22Rv1 (cell line): ENCODE data around the gene IGF2BP2.
A peak's percentile ranks its signal among the peaks of the same experiment; 100 is the strongest.

ENCODE experiments used
- H3K27ac ChIP-seq: fragments of 450-650 bp; 2 replicates; pipeline ENCODE4 v1.5.1; 2017
- CTCF ChIP-seq: fragments of 450-650 bp; IDR thresholded peaks from 2 replicates; pipeline ENCODE4 v1.5.1; 2017; ENCODE audit warnings: mild to moderate bottlenecking
- ZFX ChIP-seq: fragments of 450-650 bp; IDR thresholded peaks from 2 replicates; pipeline ENCODE4 v1.6.1; 2017; ENCODE audit warnings: antibody characterized with exemption, borderline replicate concordance

The IGF2BP2 gene

GRCh38 chr3:185760550-185760949 lies 64.3 kb downstream of the IGF2BP2 start:
- H3K27ac ChIP-seq = no peak overlapping the region

DNA sequence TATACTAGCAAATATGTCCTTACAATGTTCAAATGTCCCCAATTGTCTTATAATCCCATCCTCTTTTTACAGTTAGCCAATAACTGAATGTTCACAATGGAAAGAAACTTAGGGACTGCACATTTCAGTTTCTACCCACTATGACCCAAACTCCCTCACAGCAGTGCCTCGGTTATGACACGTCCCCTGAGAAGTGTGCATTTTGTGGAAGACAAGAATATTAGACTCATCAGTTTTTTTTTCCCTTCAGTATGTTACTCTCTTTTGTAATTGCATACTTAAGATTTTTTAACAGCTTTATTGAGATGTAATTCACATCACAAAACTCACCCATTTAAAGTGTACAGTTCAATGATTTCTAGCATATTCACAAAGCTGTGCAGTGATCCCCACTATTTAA lies 64.8 kb downstream of the IGF2BP2 start:
- no peak for TF ChIP-seq ZFX
- no peak for TF ChIP-seq CTCF
- no peak overlapping the region for H3K27ac ChIP-seq

More at GRCh38 chr3:185760550-185760949, 64.3 kb downstream of the IGF2BP2 start:
- TF ChIP-seq ZFX (no peak), CTCF (no peak)

GRCh38 chr3:185759512-185759911 lies 65.3 kb downstream of the IGF2BP2 start:
- TF ChIP-seq CTCF = no peak
- TF ChIP-seq ZFX = no peak

GRCh38 chr3:185758912-185759311 lies 65.9 kb downstream of the IGF2BP2 start:
- peak overlapping the region; percentile 39 for H3K27ac ChIP-seq

More at GRCh38 chr3:185759512-185759911, 65.3 kb downstream of the IGF2BP2 start:
- no peak overlapping the region for H3K27ac ChIP-seq

GRCh38 chr3:185757176-185757575 lies 67.7 kb downstream of the IGF2BP2 start:
- H3K27ac ChIP-seq = no peak overlapping the region
- TF ChIP-seq CTCF (no peak), ZFX (no peak)

More at GRCh38 chr3:185758912-185759311, 65.9 kb downstream of the IGF2BP2 start:
- TF ChIP-seq ZFX (no peak), CTCF (no peak)

GRCh38 chr3:185756477-185756876 lies 68.4 kb downstream of the IGF2BP2 start:
- TF ChIP-seq ZFX (no peak), CTCF (no peak)
- H3K27ac ChIP-seq = no peak overlapping the region

DNA sequence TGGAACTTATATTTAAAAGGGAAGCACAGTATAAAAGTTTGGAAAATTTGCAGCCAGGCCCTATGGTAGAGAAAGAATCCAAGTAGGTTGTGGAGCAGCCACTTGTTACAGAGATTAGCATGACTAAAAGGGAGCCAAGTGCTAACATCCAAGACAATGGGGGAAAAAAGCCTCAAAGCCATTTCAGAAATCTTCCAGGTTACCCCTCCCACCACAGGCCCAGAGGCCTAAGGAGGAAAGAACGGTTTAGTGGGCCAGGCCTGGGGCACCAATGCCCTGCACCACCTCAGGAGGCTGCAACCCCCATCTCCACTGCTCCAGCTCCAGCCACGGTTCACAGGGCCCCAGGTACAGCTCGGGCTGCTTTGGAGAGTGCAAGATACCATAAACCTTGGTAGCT lies 69.9 kb downstream of the IGF2BP2 start:
- H3K27ac ChIP-seq = no peak overlapping the region
- TF ChIP-seq CTCF (no peak), ZFX (no peak)
